Muscle of leg (tissue), 11 donors: Measurements from ENCODE around the gene SLX9. TPM values are rescaled to one million over a fixed set of nuclear protein-coding genes. Genes with fewer than 3 reads are reported as not detected.

Source experiments
- DNase-seq: peaks from one replicate; pipeline ENCODE4 v3.0.0; 2013
- H3K27ac ChIP-seq: one replicate; pipeline ENCODE4 v1.5.1; 2013; ENCODE audit warnings: mild to moderate bottlenecking, low read length, control low read depth
- H3K27me3 ChIP-seq: one replicate; pipeline ENCODE4 v1.6.1; 2013; ENCODE audit warnings: low read length; ENCODE audit not compliant: control insufficient read depth, insufficient read depth
- H3K36me3 ChIP-seq: one replicate; pipeline ENCODE4 v1.6.1; 2013; ENCODE audit warnings: low read length; ENCODE audit not compliant: control insufficient read depth, insufficient read depth
- H3K4me1 ChIP-seq: one replicate; pipeline ENCODE4 v1.6.1; 2013; ENCODE audit warnings: low read length; ENCODE audit not compliant: control insufficient read depth, insufficient read depth
- H3K4me3 ChIP-seq: one replicate; pipeline ENCODE4 v1.5.1; 2013; ENCODE audit warnings: low read length, control low read depth
- H3K9me3 ChIP-seq: replicated peaks from 2 replicates; pipeline ENCODE4 v1.6.1; 2013; ENCODE audit warnings: low read depth, low read length; ENCODE audit not compliant: control insufficient read depth
- WGBS: methylation state at CpG from one replicate; pipeline ENCODE4 v1.1.5; 2013; ENCODE audit warnings: missing lambda C conversion rate; ENCODE audit not compliant: insufficient coverage; 5-methylcytosine and 5-hydroxymethylcytosine counted together
- polyA plus RNA-seq, 8 donors: library from polyadenylated mRNA; unstranded; fragments of 120-200 nt; gene quantifications; one replicate each; pipeline versions ENCODE4 v1.2.1 to v1.2.3, GENCODE V29; 2013; ENCODE audit warnings: inconsistent platforms in 1 of 8, low replicate concordance in 1 of 8; ENCODE audit not compliant: insufficient read length in 8 of 8, insufficient read depth in 1 of 8
- total RNA-seq: library from RNA; stranded (reverse); fragments of 120-200 nt; gene quantifications from one replicate; pipeline ENCODE4 v1.2.4, GENCODE V29; 2013

Gene SLX9
- total and polyA plus RNA-seq, 9 donors: 16.0 to 27.5 (median 21.2) TPM

DNA sequence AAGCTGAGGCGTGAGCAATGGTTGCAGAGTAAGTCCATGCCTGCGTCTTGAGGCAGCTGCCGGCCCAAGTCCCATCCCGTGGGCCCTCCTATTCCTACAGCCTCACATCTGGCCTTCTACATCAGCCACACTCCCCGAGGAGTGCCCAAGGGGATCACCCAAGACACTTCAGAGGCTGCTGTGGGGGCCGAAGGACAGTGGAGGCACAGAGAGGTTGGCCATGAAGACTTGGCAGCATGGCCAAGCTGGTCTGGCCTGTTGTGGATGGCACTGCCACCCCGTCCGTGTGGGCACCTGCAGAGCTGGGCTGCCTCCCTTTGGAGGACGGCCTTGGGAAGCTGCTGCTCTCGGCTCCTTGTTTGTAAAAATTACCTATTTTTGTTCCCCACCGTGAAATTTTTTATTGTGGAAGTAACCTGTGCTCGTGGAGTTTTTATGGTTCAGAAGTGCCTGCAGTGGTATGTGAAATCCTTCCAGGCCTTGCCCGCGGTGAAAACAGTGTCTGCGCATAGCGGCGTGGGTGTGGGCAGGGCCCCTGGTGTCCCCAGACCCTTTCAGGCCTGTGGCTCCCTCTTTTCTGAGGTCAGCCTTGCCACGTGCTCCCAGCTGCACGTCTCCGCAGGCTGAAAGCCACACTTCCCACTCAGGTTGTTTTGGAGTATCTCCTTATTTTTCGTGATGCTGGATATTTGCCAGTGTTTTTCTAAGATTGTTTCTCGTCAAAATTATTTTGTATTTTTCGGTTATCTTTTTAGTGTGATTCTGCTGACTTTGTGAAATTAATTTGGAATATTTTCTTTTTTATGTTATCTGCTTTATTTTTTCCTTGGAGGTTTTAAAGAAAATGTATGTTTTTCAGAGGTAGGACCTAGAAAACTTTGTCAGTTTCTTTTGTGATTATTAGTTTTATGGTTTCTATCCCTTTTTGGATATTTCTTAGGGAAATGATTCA, 20.6 kb downstream of the SLX9 start:
- Histone ChIP-seq H3K36me3 (peaks cover 28% of the 10 kb centered on the region), H3K4me3 (no peak overlapping the region), H3K27ac (peak overlapping the region; percentile 92), H3K4me1 (peaks cover 70% of the 10 kb centered on the region), H3K9me3 (no peaks in the 10 kb centered on the region), H3K27me3 (no peaks in the 10 kb centered on the region)
- DNase-seq: no peak
- WGBS: 86% methylated on average over 11 of the region's 23 CpGs

DNA sequence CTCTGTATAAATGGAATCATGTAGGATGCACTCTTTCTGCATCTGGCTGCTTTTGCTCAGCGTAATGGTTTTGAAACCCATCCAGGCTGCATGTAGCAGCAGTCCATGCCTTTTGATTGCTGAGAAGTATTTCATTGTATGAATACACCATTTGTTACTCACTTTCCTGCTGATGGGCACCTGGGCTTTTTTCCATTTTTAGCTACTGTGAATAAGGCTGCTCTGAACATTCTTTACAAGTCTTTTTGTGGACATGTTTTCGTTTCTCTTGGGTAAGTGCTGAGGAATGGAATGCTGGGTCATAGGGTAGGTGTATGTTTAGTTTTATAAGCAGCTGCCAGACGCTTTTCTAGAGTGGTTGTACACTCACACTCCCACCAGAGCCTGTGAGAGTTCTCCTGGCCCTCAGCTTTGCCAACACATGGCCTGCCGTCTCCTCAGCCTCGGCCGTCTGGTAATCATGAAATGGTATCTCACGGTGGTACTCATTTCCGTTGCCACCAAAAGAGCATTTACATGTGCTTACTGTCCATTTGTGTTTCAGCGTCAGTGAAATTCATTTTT, 22.7 kb downstream of the SLX9 start:
- Histone ChIP-seq H3K27ac (peak overlapping the region; percentile 84), H3K4me3 (no peak overlapping the region), H3K36me3 (peaks cover 29% of the 10 kb centered on the region), H3K9me3 (no peaks in the 10 kb centered on the region), H3K4me1 (peaks cover 71% of the 10 kb centered on the region), H3K27me3 (no peaks in the 10 kb centered on the region)
- peak; percentile 81 for DNase-seq
- no CpG with 5 or more reads among the region's 9 CpGs for WGBS

GRCh38 chr21:44964381-44964780, 24.6 kb downstream of the SLX9 start:
- DNase-seq: no peak
- H3K9me3 ChIP-seq: no peaks in the 10 kb centered on the region
- H3K4me3 ChIP-seq: no peak overlapping the region
- H3K36me3 ChIP-seq: peaks cover 44% of the 10 kb centered on the region
- H3K4me1 ChIP-seq: peaks cover 63% of the 10 kb centered on the region
- peak overlapping the region; percentile 35 for H3K27ac ChIP-seq
- 78% methylated on average over 8 of the region's 12 CpGs for WGBS
- no peaks in the 10 kb centered on the region for H3K27me3 ChIP-seq

DNA sequence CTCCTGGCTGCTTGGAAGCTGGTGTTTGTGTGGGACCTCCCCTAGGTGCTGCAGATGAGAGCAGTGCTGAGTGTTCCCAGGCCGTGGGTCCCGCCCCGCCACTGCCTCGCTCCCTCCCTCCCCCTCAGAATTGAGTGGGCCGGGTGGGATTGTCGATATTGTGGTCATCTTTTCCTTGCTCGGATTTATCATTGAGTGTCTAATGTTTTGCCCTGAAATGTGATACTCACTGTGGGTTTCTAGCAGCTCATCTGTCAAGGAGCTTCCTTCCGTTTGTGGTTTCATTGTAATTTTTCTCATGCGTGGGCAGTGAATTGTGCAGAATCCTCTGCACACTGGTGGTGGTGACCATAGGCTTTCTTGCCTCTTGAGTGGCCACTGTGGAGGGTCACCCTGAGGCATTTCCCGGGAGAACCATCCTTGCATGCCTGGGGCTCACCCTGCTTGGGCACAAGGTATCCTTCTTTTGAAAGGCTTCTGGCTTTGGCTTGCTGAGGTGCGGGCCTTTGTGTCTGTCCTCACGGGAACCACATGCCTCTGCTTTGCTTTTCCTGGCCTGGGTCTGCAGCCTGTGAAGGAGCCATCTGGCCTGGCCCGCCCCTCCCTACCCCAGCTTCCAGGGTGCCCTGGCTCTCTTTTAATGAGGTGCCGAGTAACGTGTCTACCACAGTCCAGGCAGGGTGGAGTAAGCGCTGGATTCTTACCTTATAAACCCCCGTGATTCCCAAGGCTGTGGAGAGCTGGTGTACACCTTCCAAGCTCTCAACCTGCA, 25.6 kb downstream of the SLX9 start:
- 54% methylated on average over 6 of the region's 17 CpGs for WGBS
- Histone ChIP-seq H3K36me3 (peaks cover 45% of the 10 kb centered on the region), H3K4me3 (no peak overlapping the region), H3K4me1 (peaks cover 63% of the 10 kb centered on the region), H3K9me3 (no peaks in the 10 kb centered on the region), H3K27ac (peak overlapping the region; percentile 35), H3K27me3 (no peaks in the 10 kb centered on the region)
- DNase-seq: peak; percentile 72

GRCh38 chr21:44966135-44967081, 26.6 kb downstream of the SLX9 start:
- WGBS: 50% methylated on average over 21 of the region's 30 CpGs
- DNase-seq: peak; percentile 58
- Histone ChIP-seq H3K36me3 (peaks cover 41% of the 10 kb centered on the region), H3K27me3 (no peaks in the 10 kb centered on the region), H3K9me3 (no peaks in the 10 kb centered on the region), H3K4me3 (no peak overlapping the region), H3K4me1 (peaks cover 64% of the 10 kb centered on the region), H3K27ac (peak overlapping the region; percentile 69)

DNA sequence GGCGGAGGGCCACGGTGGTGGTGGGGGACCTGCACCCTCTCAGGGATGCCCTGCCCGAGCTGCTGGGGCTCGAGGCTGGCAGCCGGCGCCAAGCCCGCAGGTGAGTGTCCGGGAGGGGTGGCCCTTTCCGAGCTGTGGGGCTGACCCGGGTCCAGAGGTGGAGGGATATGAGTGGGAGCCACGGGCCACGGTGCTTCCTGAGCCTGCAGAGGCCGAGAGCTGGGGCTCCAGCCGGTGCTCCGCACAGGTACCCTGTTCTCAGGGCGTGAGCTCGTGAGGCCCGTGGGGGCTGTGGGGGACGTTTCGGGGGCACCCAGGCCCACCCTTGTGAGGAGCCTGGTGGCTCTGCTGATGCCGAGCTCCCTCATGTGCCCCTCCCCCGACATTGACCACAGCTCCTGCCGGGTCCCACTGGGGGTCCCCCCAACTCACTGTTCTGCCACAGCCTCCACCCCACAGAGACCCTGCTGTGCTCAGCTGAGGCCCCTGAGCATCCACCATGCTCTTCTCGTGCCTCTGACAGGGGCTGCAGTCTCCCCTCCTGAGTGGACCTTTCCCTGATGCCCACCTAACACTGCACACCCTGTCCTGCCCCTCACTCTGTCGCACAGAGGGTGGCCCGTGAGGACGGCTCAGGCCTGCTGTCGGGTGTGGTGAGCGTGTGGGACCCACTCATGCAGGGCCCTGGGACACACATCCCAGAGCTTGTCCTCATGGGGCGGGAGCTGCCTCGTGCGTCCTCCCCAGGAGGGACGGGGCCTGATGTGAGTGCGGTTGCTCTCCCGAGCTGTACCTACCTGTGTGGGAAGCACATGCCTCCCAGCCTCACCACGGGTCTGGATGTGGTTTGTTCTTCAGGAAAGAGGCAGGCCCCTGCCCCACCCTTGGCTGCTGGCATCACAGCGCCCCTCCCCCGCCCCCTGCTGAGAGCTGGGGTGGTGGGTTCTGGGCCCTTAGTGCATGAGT, 27.5 kb downstream of the SLX9 start:
- no peaks in the 10 kb centered on the region for H3K27me3 ChIP-seq
- H3K4me1 ChIP-seq: peaks cover 60% of the 10 kb centered on the region
- H3K9me3 ChIP-seq: no peaks in the 10 kb centered on the region
- H3K27ac ChIP-seq: peak overlapping the region; percentile 69
- H3K4me3 ChIP-seq: no peak overlapping the region
- peaks cover 38% of the 10 kb centered on the region for H3K36me3 ChIP-seq
- 79% methylated on average over 30 of the region's 38 CpGs for WGBS
- no peak for DNase-seq

GRCh38 chr21:44969066-44969670, 29.3 kb downstream of the SLX9 start:
- no peaks in the 10 kb centered on the region for H3K27me3 ChIP-seq
- peaks cover 47% of the 10 kb centered on the region for H3K36me3 ChIP-seq
- no peak for DNase-seq
- 82% methylated on average over 18 of the region's 20 CpGs for WGBS
- no peaks in the 10 kb centered on the region for H3K9me3 ChIP-seq
- H3K4me1 ChIP-seq: peaks cover 52% of the 10 kb centered on the region
- no peak overlapping the region for H3K4me3 ChIP-seq
- H3K27ac ChIP-seq: peak overlapping the region; percentile 71

DNA sequence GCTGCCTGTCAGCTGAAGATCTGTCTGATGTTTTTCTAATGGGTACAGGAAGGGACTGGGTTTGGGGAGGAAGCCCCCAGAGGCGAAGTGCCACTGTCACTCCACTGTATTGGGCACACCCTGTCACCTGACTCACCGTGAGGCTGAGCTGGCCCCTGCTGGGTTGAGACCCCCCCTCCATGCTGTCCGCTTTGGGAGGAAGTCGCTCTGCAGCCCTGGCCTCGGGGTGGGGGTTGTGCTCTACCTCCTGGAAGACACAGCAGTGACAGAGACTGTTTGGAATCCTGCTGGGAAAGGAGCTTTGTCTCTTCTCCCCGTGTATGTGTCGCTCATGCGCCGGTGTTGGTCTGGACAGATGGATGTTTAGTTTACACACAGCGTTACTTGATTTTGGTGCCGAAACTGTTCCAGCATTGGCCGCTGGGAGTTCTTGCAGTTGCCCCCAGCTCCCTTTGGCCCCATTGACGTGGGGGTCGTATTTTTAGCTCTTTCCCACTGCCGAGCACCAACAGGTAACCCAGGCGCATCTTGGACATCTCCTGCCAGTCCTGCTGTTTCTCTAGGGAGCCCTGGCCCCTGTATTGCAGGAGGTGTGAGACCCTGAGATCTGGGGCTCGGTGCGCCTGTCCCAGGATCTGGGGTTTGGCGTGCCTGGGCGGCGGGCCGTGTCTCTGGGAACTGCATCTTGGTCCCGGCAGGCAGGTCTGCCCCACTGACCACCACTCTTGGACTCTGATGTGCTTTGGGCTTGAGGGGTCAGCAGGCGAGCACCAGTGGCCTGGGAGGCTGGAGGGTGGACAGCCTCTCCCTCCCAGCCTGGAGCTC, 30.3 kb downstream of the SLX9 start:
- Histone ChIP-seq H3K36me3 (peaks cover 52% of the 10 kb centered on the region), H3K27me3 (no peaks in the 10 kb centered on the region), H3K4me3 (no peak overlapping the region), H3K9me3 (no peaks in the 10 kb centered on the region), H3K4me1 (peaks cover 50% of the 10 kb centered on the region), H3K27ac (peak overlapping the region; percentile 71)
- no peak for DNase-seq
- WGBS: 56% methylated on average over 17 of the region's 24 CpGs
